Cerebellar nuclear complex (tissue), 1 donor: ENCODE measurements around the gene FAH.
"Not testable (repeated sequence)": the region's sequence is repeated elsewhere in the genome, so short reads cannot be mapped to it uniquely, and the experiment has no call there.

ENCODE experiments used
- DNase-seq, 2 experiments: peaks; one replicate each; lab custom pipeline; 2025; lab: John Stamatoyannopoulos, UW

The FAH gene

GRCh38 chr15:80151576-80151975 lies 1.2 kb upstream of the FAH start:
- DNase-seq: no peak

- peak; percentile 36 to 39 for DNase-seq
Measured at GRCh38 chr15:80152180-80152895, 461 bp upstream of the FAH start.

- DNase-seq: no peak
Measured at GRCh38 chr15:80153900-80154299, 1.1 kb downstream of the FAH start.

- no peak for DNase-seq
Measured at GRCh38 chr15:80154336-80154735, 1.5 kb downstream of the FAH start.

GRCh38 chr15:80155001-80155377 lies 2.2 kb downstream of the FAH start:
- no peak for DNase-seq

GRCh38 chr15:80155378-80156175 lies 2.8 kb downstream of the FAH start:
- not testable (repeated sequence) for DNase-seq

- DNase-seq: no peak
Measured at GRCh38 chr15:80156176-80156720, 3.4 kb downstream of the FAH start.

GRCh38 chr15:80157215-80157614 lies 4.4 kb downstream of the FAH start:
- DNase-seq: no peak

GRCh38 chr15:80159301-80159700 lies 6.5 kb downstream of the FAH start:
- no peak for DNase-seq

- no peak for DNase-seq
Measured at GRCh38 chr15:80159811-80160569, 7.2 kb downstream of the FAH start.

GRCh38 chr15:80160570-80161156 lies 7.9 kb downstream of the FAH start:
- DNase-seq: no peak

- no peak for DNase-seq
Measured at GRCh38 chr15:80161468-80162016, 8.7 kb downstream of the FAH start.

GRCh38 chr15:80162059-80162554 lies 9.3 kb downstream of the FAH start:
- no peak for DNase-seq

GRCh38 chr15:80163217-80163616 lies 10.4 kb downstream of the FAH start:
- no peak for DNase-seq

GRCh38 chr15:80163897-80164296 lies 11.1 kb downstream of the FAH start:
- DNase-seq: no peak

GRCh38 chr15:80167936-80168335 lies 15.1 kb downstream of the FAH start:
- no peak for DNase-seq

GRCh38 chr15:80168421-80168820 lies 15.6 kb downstream of the FAH start:
- no peak for DNase-seq

GRCh38 chr15:80169768-80170357 lies 17.1 kb downstream of the FAH start:
- DNase-seq: no peak

- no peak for DNase-seq
Measured at GRCh38 chr15:80170596-80170995, 17.8 kb downstream of the FAH start.

GRCh38 chr15:80171787-80172186 lies 19.0 kb downstream of the FAH start:
- DNase-seq: no peak

- no peak for DNase-seq
Measured at GRCh38 chr15:80172401-80172800, 19.6 kb downstream of the FAH start.
